Cardiac muscle cell (in vitro differentiated cells and primary cell): ENCODE measurements around the gene JPH2. TPM values are rescaled to one million over a fixed set of nuclear protein-coding genes. Genes with fewer than 3 reads are reported as not detected.

ENCODE experiments used
- DNase-seq, 2 donors: peaks; one replicate each; pipeline versions ENCODE4 v3.0.0 to v3.0.0-alpha.2; 2010 to 2017; ENCODE audit warnings: low read depth in 1 of 2, low spot score in 1 of 2
- H3K27ac ChIP-seq: fragments of 200-600 bp; sonication (generic); 2 replicates; pipeline ENCODE4 v1.5.1; 2016
- H3K27me3 ChIP-seq: fragments of 200-600 bp; sonication (generic); 2 replicates; pipeline ENCODE4 v1.6.0; 2016; ENCODE audit warnings: control low read depth
- H3K36me3 ChIP-seq: fragments of 200-600 bp; sonication (generic); 2 replicates; pipeline ENCODE4 v1.5.1; 2016; ENCODE audit warnings: control low read depth
- H3K4me1 ChIP-seq: fragments of 200-600 bp; sonication (generic); 2 replicates; pipeline ENCODE4 v1.8.1; 2017; ENCODE audit warnings: low read depth, mild to moderate bottlenecking, mixed run types
- H3K4me3 ChIP-seq: fragments of 200-600 bp; sonication (generic); 2 replicates; pipeline ENCODE4 v1.5.1; 2016; ENCODE audit warnings: mild to moderate bottlenecking
- H3K9me3 ChIP-seq: fragments of 200-600 bp; sonication (generic); 2 replicates; pipeline ENCODE4 v1.5.1; 2017; ENCODE audit warnings: low read depth, mild to moderate bottlenecking, control low read depth
- polyA plus RNA-seq: library from polyadenylated mRNA; unstranded; fragments of >200 nt; fragmentation: Nextera tagmentation; extraction: Ambion mirVana; gene quantifications from 2 replicates; pipeline ENCODE4 v1.2.1, GENCODE V29; 2016
- total RNA-seq: library from RNA; depleted of rRNA; stranded (reverse); fragments of >200 nt; gene quantifications from 2 replicates; pipeline ENCODE4 v1.2.3, GENCODE V29; 2016
- TF ChIP-seq, protein P1 (sequence below): IDR thresholded peaks from 2 replicates; pipeline ENCODE4 v1.5.1; 2012; ENCODE audit warnings: low read depth, mild to moderate bottlenecking, low read length

JPH2 gene
- total and polyA plus RNA-seq, 2 experiments from 2014 or later = 97.2 to 205 TPM

DNA sequence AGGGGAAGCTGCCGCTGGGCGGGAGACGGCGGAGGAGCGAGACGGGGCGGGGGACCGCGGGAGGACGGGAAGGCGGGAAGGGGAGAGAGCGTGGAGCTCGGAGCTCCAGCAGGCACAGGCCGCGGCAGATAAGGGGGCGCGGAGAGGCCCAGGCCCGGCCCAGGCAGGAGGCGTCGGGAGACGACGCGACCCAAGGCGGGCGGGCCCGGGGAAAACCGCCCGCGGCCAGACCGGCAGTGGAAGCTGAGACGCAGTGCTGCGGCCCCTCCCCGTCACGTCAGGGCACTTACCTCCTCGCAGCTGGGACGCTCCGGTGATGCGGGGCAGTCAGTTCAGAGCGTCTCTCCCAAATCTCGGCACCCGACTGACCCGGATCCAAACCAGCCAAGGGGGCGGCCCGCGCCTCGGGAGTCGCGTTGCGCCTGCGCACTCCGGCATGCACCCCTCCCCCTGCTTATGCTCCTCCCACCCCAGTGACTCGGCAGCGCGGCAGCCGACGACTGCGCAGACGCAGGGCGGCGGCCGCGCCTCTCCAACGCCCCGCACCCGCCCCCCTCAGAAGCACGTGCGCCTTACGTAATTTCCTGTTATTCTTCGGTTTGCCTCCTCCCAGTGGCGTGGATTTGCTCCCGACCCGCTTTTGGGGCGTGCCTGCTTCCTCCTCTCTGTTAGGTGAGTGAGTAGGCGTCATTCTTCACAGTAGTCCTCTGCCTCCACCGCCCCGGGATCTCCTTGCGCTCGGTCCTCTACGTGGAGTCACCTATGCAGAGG lies 23.6 kb upstream of the JPH2 start, which contains the start of gene OSER1:
TSS of gene OSER1 (minus strand) at position 366 of the 771 bp plus-strand sequence. CDS start 3,814 bp downstream, outside the sequence.
- H3K4me3 ChIP-seq = peak within 1 kb of the TSS; percentile 73
- peaks cover 30% of the 10 kb centered on the region for H3K4me1 ChIP-seq
- H3K36me3 ChIP-seq = peaks cover 2% of the 10 kb centered on the region
- no peaks in the 10 kb centered on the region for H3K27me3 ChIP-seq
- peak; percentile 98 for DNase-seq
- TF ChIP-seq, protein P1, sequence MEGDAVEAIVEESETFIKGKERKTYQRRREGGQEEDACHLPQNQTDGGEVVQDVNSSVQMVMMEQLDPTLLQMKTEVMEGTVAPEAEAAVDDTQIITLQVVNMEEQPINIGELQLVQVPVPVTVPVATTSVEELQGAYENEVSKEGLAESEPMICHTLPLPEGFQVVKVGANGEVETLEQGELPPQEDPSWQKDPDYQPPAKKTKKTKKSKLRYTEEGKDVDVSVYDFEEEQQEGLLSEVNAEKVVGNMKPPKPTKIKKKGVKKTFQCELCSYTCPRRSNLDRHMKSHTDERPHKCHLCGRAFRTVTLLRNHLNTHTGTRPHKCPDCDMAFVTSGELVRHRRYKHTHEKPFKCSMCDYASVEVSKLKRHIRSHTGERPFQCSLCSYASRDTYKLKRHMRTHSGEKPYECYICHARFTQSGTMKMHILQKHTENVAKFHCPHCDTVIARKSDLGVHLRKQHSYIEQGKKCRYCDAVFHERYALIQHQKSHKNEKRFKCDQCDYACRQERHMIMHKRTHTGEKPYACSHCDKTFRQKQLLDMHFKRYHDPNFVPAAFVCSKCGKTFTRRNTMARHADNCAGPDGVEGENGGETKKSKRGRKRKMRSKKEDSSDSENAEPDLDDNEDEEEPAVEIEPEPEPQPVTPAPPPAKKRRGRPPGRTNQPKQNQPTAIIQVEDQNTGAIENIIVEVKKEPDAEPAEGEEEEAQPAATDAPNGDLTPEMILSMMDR = no peak
- H3K9me3 ChIP-seq = no peaks in the 10 kb centered on the region
- H3K27ac ChIP-seq = peak within 1 kb of the TSS; percentile 98

DNA sequence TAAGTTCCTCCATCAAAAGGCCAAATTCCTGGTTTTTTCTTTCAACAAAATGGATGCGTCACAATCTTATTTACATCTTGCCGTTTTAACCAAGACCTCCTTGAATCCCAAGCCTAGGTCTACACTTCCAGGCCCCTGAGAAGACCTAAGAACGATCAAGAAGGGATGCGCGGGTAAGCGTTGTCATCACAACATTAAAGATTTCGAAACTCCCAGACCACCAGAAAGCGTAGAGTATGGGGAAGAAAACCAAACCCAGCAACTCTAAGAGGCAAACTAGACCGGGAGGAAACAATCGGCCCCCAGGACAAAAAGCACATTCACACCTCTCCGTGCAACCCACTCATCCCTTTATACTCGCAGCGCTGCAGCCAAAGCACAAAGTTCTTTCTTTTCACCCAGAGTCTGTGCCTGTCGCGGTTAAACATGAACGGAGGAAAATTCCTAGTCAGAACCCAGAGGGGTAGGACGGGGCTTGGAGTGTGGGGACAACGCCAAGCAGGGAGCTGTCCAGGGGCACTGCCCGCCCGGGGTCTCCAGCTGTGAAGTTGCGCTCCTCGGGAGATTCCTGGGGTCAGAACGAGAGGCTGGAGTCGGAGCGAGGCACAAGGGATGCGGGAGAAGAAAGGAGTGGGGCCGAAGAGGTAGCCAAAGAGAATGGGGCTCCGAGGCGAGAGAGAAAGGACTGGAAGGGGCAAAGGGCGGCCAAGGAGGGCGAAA lies 22.9 kb upstream of the JPH2 start:
- DNase-seq = peak; percentile 41 to 71
- H3K4me3 ChIP-seq = peak overlapping the region; percentile 73
- no peaks in the 10 kb centered on the region for H3K9me3 ChIP-seq
- TF ChIP-seq, protein P1 = no peak
- H3K27me3 ChIP-seq = no peaks in the 10 kb centered on the region
- peak overlapping the region; percentile 98 for H3K27ac ChIP-seq
- H3K4me1 ChIP-seq = peaks cover 30% of the 10 kb centered on the region
- H3K36me3 ChIP-seq = peaks cover 2% of the 10 kb centered on the region

DNA sequence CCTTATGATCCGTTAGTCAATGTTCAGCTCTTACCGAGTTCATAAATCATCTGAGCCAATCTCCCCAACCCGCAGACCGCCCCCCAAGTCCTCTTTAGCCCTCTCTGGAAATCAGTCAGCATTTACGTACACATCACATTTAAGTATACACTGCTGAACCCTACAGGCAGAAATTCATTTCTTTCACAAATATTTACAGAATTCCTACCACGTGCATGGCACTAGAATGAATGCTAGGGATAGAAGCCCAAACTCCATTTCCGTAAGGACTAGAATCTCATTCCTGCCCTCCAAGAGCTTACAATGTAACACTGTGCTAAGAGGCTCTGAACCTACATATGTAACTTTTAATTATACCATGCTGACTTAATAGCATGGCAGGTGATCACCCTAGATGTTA lies 21.8 kb upstream of the JPH2 start:
- Histone ChIP-seq H3K4me3 (peak overlapping the region; percentile 73), H3K9me3 (no peaks in the 10 kb centered on the region), H3K36me3 (peaks cover 2% of the 10 kb centered on the region), H3K4me1 (peaks cover 32% of the 10 kb centered on the region), H3K27me3 (no peaks in the 10 kb centered on the region), H3K27ac (peak overlapping the region; percentile 98)
- DNase-seq = peak in 1 of 2 donors; percentile 12
- TF ChIP-seq, protein P1 = no peak

DNA sequence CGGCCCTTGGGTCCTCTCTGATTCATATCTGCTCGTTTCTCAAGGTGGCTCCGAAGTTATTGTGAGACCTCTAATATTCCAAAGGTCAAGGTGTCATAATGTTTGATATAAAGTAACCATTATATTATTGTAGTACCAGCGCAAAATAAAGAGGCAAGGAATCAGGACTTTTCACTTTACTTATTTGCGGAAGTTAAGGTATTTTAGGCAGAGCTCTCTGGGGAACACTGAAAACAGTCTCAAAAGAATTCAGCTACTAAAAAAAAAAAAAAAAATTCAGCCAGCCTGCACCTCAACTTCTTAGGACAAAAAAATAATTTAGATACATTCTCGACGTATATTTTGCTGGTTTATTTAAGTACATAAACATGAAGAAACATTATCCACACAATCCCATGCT lies 21.2 kb upstream of the JPH2 start:
- H3K4me3 ChIP-seq = no peak overlapping the region
- H3K27me3 ChIP-seq = no peaks in the 10 kb centered on the region
- TF ChIP-seq, protein P1 = no peak
- no peak for DNase-seq
- peaks cover 2% of the 10 kb centered on the region for H3K36me3 ChIP-seq
- peaks cover 38% of the 10 kb centered on the region for H3K4me1 ChIP-seq
- H3K27ac ChIP-seq = peak overlapping the region; percentile 98
- no peaks in the 10 kb centered on the region for H3K9me3 ChIP-seq

DNA sequence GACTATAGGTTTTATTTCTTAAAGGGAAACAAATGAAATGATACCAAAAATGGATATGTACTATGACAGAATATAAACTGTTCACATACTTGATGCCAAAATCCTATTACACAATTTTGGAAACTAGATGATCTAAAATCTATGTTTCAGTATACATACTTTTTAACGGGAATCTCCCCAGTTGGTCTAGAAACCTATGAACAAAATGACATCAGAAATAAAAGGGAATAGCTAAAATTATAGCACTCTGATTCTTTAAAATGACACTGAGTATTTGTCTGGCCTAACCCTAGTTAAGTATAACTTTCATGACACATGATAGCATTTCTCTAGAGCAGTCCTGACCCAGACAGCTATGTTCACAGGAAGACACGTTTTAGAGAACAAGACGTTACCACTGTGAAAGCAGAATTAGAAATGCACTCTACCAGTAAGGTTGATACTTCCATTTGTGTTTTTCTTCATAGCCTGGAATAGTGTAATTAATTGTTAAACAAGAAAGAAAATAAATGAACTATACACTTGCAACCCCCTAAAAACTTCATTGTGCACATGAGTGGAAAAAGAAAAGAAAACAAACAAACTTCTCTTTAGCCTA lies 20.2 kb upstream of the JPH2 start:
- peaks cover 2% of the 10 kb centered on the region for H3K36me3 ChIP-seq
- no peak overlapping the region for H3K4me3 ChIP-seq
- TF ChIP-seq, protein P1 = no peak
- peaks cover 43% of the 10 kb centered on the region for H3K4me1 ChIP-seq
- no peaks in the 10 kb centered on the region for H3K27me3 ChIP-seq
- no peaks in the 10 kb centered on the region for H3K9me3 ChIP-seq
- no peak for DNase-seq
- H3K27ac ChIP-seq = no peak overlapping the region
